HepG2 (cell line): ENCODE results near the gene NUDT16. TPM values are rescaled to one million over a fixed set of nuclear protein-coding genes. Genes with fewer than 3 reads are reported as not detected.

ENCODE experiments used
- GATAD2A ChIP-seq: IDR thresholded peaks from 2 replicates; pipeline ENCODE4 v1.6.1; 2016
- MIER2 ChIP-seq: IDR thresholded peaks from 2 replicates; pipeline ENCODE4 v1.6.1; 2016; ENCODE audit warnings: missing biosample characterization, missing genetic modification reagents
- NBN ChIP-seq: fragments of 450-650 bp; conservative IDR thresholded peaks from 2 replicates; pipeline ENCODE4 v1.6.1; 2017
- ZNF703 ChIP-seq: sonication (generic); formaldehyde crosslinking; IDR thresholded peaks from 2 replicates; pipeline ENCODE4 v1.5.1; 2020; ENCODE audit warnings: missing genetic modification reagents, mild to moderate bottlenecking, moderate library complexity, borderline replicate concordance
- polyA plus RNA-seq, 8 experiments: library from polyadenylated mRNA; depleted of rRNA in 3 of 8; stranded (reverse) in 7 of 8; unstranded in 1 of 8; fragments of >200 nt; fragmentation: Illumina TruSeq in 4 of 8; extraction: Trizol in 4 of 8; gene quantifications; 2 replicates each; pipeline versions ENCODE4 v1.2.1 to v1.2.3, GENCODE V29; 2011 to 2016; ENCODE audit warnings: low read depth in 4 of 8, missing spikeins in 1 of 8, mixed read lengths in 1 of 8; ENCODE audit not compliant: insufficient read depth in 1 of 8
- total RNA-seq, 5 experiments: library from RNA; depleted of rRNA; stranded (reverse); fragments of >200 nt; fragmentation: Illumina TruSeq; extraction: Trizol; gene quantifications; 2 replicates each; pipeline ENCODE4 v1.2.3, GENCODE V29; 2016; ENCODE audit warnings: low read depth in 1 of 5
- TF ChIP-seq, protein P1 (sequence below): IDR thresholded peaks from 2 replicates; pipeline ENCODE4 v1.6.1; 2016
- TF ChIP-seq, protein P2 (sequence below): sonication (generic); formaldehyde crosslinking; IDR thresholded peaks from 2 replicates; pipeline ENCODE4 v1.4.0; 2020; ENCODE audit warnings: mild to moderate bottlenecking, missing genetic modification reagents

Gene NUDT16
- total and polyA plus RNA-seq, 2 of the 13 experiments (the other 11 are each of a cell fraction or from before 2014, with no cell fraction given): 5.4 to 14.8 TPM

DNA sequence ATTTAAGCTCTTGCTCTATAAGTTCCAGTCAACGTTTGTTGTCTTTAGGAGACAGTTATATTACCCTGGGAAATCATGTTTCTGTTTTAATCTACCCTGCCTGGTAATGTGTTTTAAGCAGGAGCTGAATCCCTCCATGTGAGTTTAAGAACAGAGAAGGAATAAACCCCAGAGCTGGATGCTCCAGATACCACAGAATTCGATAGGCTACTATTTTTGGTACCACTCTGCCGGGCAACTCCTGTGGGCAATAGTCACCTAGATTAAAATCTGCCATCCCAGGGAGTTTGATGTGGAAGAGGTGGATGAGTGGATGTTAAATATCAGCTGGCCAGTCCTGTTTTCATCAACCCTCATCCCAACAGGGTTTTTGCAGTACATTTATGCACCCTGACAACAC is 20.4 kb downstream of the NUDT16 start (continued):
- no peak for TF ChIP-seq ZNF703
- TF ChIP-seq, protein P1, sequence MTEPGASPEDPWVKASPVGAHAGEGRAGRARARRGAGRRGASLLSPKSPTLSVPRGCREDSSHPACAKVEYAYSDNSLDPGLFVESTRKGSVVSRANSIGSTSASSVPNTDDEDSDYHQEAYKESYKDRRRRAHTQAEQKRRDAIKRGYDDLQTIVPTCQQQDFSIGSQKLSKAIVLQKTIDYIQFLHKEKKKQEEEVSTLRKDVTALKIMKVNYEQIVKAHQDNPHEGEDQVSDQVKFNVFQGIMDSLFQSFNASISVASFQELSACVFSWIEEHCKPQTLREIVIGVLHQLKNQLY (CRISPR knock-in tag): no peak
- TF ChIP-seq MIER2: no peak
- TF ChIP-seq, protein P2, sequence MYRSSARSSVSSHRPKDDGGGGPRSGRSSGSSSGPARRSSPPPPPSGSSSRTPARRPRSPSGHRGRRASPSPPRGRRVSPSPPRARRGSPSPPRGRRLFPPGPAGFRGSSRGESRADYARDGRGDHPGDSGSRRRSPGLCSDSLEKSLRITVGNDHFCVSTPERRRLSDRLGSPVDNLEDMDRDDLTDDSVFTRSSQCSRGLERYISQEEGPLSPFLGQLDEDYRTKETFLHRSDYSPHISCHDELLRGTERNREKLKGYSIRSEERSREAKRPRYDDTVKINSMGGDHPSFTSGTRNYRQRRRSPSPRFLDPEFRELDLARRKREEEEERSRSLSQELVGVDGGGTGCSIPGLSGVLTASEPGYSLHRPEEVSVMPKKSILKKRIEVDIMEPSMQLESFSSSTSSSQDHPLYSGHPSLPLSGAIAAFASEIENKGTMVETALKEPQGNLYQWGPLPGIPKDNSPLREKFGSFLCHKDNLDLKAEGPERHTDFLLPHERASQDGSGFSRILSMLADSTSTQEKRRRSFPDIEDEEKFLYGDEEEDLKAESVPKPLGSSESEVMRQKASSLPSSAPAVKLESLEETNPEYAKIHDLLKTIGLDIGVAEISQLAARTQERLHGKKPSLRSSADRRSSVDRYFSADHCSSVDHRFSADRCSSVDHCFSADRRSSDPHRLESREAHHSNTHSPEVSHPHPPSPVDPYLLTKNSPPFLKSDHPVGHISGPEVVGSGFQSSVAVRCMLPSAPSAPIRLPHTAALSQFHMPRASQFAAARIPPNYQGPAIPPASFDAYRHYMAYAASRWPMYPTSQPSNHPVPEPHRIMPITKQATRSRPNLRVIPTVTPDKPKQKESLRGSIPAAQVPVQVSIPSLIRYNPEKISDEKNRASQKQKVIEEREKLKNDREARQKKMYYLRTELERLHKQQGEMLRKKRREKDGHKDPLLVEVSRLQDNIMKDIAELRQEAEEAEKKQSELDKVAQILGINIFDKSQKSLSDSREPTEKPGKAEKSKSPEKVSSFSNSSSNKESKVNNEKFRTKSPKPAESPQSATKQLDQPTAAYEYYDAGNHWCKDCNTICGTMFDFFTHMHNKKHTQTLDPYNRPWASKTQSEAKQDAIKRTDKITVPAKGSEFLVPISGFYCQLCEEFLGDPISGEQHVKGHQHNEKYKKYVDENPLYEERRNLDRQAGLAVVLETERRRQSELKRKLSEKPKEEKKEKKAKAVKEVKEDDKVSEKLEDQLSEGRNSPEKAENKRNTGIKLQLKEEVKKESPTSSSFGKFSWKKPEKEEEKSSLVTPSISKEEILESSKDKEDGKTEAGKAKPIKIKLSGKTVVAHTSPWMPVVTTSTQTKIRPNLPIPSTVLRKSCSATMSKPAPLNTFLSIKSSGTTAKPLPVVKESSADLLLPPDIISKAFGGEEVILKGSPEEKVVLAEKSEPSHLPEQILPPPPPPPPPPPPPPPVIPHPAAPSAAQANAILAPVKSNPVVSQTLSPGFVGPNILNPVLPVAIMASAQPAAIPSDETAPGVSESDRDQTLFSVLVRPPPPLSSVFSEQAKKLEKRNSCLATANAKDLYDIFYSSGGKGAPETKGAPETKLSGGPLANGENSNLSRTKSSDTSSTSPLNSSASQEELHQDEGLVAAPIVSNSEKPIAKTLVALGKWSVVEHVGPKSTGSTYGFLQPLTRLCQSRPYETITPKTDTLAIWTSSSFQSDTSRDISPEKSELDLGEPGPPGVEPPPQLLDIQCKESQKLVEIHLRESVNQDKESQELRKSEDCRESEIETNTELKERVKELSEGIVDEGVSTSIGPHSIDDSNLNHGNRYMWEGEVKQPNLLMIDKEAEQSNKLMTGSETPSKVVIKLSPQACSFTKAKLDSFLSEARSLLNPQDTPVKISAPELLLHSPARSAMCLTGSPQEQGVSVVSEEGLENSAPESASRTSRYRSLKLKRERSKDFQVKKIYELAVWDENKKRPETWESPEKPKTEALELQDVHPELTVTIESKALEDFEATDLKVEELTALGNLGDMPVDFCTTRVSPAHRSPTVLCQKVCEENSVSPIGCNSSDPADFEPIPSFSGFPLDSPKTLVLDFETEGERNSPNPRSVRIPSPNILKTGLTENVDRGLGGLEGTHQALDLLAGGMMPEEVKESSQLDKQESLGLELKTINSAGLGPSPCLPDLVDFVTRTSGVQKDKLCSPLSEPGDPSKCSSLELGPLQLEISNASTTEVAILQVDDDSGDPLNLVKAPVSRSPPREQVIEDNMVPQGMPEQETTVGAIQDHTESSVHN: no peak
- TF ChIP-seq NBN: no peak
- TF ChIP-seq GATAD2A (CRISPR knock-in tag): no peak
